ENCODE measurements around the gene SYNDIG1.
A peak's percentile ranks its signal among the peaks of the same experiment; 100 is the strongest.

SYNDIG1 gene

DNA sequence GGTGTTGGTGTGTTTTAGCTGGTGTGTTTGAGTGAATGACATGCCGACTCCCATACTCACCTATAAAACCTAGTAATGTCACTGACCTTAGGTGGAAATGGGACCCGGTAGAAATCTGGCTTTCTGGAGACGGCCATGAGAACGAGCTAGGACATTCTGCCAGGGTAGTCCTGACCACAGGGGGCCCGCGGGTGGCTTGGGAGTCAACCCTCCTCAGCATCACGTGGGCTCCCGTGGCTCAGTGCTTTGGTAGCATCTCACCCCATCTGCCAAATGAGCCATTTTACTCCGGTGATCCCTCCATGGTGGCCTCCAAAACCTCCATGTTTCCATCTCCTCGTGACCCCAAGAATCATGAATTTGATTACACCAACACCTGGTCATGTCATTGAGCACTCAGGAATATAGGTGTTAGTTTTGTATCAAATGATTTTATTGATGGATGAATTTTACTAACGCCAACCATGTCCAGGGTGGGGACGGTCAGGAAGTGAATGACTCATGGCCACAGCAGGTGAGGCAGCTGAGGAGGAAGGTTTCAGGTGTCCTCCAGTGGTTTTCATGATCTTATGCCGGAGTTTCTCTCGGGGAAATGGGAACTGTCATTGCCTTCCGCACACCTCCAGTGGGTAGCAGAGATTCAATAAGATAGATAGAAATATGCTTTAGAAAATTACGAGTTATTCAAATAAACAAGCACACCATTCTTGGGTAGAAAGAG, 195.0 kb downstream of the SYNDIG1 start:
- H3K27ac ChIP-seq (ENCODE audit: poor library complexity, severe bottlenecking) = no peak overlapping the region
- TF ChIP-seq CTCF (IDR thresholded peaks at IDR 0.05; ENCODE audit: poor library complexity, severe bottlenecking) = no peak
- no peaks in the 10 kb centered on the region for H3K9me3 ChIP-seq (ENCODE audit: severe bottlenecking)
- ATAC-seq (ENCODE audit: low read depth) = no peak; the same call in 2 of the 3 replicates
- no peaks in the 10 kb centered on the region for H3K27me3 ChIP-seq (ENCODE audit: insufficient read depth, poor library complexity, severe bottlenecking)
- no peak for DNase-seq (ENCODE audit: low spot score)
- H3K4me3 ChIP-seq (ENCODE audit: severe bottlenecking) = no peak overlapping the region
- no peaks in the 10 kb centered on the region for H3K36me3 ChIP-seq (ENCODE audit: low read depth)
- H3K4me1 ChIP-seq (ENCODE audit: insufficient read depth, poor library complexity, severe bottlenecking) = no peaks in the 10 kb centered on the region

DNA sequence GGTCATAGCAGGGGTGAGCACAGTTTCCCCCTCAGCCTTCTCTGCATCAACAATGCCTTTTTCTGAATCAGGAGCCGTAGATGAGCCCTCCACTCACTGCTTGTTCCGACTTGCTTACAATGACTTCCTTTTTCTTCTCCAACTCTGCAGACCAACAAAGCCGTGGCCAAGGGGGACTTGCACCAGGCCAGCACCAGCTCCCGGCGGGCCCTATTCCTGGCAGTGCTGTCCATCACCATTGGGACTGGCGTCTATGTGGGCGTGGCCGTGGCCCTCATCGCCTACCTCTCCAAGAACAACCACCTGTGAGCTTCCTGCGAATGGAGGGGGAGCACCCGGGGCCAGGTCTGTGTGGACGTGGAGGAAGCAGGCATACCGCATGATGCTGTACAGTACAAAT, 195.8 kb downstream of the SYNDIG1 start:
- Histone ChIP-seq H3K4me1 (ENCODE audit: insufficient read depth, poor library complexity, severe bottlenecking) (no peaks in the 10 kb centered on the region), H3K27ac (ENCODE audit: poor library complexity, severe bottlenecking) (no peak overlapping the region), H3K27me3 (ENCODE audit: insufficient read depth, poor library complexity, severe bottlenecking) (no peaks in the 10 kb centered on the region), H3K4me3 (ENCODE audit: severe bottlenecking) (no peak overlapping the region), H3K36me3 (ENCODE audit: low read depth) (no peaks in the 10 kb centered on the region), H3K9me3 (ENCODE audit: severe bottlenecking) (no peaks in the 10 kb centered on the region)
- DNase-seq (ENCODE audit: low spot score) (peak; percentile 57), ATAC-seq (ENCODE audit: low read depth) (no peak)
- TF ChIP-seq CTCF (IDR thresholded peaks at IDR 0.05; ENCODE audit: poor library complexity, severe bottlenecking) = no peak

DNA sequence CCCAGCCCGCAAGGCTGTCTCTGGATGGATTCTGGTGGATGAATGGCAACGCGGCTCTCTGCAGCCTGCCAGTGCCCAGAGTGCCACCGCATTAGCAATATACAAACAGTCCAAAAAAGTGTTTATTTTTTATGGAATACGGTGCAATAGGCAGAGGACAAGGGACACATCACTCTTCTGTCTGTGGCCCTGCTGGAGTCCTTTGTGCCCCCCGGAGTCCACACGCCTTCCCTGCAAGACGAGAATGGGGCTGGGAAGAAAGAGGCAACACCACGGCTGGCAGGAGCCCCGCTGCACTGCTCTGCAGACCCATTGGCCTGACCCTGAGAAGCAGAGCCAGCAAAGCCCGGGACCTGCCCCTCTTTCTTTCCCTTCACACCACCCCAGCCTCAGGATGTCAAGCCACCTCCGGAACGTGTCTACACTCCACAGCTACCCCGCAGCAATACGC, 196.3 kb downstream of the SYNDIG1 start:
- Histone ChIP-seq H3K27ac (ENCODE audit: poor library complexity, severe bottlenecking) (no peak overlapping the region), H3K36me3 (ENCODE audit: low read depth) (no peaks in the 10 kb centered on the region), H3K4me3 (ENCODE audit: severe bottlenecking) (no peak overlapping the region), H3K4me1 (ENCODE audit: insufficient read depth, poor library complexity, severe bottlenecking) (no peaks in the 10 kb centered on the region), H3K27me3 (ENCODE audit: insufficient read depth, poor library complexity, severe bottlenecking) (no peaks in the 10 kb centered on the region), H3K9me3 (ENCODE audit: severe bottlenecking) (no peaks in the 10 kb centered on the region)
- no peak for TF ChIP-seq CTCF (IDR thresholded peaks at IDR 0.05; ENCODE audit: poor library complexity, severe bottlenecking)
- DNase-seq (ENCODE audit: low spot score) (peak; percentile 31), ATAC-seq (ENCODE audit: low read depth) (no peak)

DNA sequence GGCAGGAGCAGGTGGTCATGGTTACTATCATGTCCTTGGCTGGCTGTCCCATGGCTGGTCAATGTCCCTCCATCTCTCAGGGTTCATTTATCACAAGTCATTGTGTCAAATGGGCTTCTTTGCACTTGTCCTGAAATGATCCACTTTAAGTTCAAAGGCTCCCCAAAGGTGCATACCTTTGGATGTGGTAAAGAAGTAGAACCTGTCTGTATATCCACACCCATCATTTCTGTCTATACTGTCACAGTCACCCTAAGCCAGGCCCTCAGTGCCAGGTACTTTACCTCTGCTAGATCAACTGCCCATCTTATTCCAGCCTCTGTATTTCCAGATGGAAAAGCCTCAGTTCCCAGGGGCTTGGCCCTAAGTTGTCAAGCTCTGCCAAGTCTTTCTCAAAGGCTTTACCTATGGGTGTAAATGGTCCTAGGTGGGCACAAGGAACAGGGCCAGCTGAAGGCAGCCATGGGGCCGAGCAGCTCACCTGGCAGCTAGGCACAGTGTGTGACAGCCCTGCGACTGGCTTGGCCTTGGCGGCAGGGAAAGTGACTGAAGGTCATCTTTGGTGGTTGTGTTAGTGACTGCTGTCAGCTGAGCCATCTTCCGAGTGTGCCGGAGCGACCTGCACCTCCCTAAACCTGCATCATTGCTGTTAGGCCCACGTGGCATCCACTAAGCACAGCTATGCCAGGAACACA, 198.4 kb downstream of the SYNDIG1 start:
- Histone ChIP-seq H3K27me3 (ENCODE audit: insufficient read depth, poor library complexity, severe bottlenecking) (no peaks in the 10 kb centered on the region), H3K36me3 (ENCODE audit: low read depth) (no peaks in the 10 kb centered on the region), H3K4me1 (ENCODE audit: insufficient read depth, poor library complexity, severe bottlenecking) (peaks cover 4% of the 10 kb centered on the region), H3K27ac (ENCODE audit: poor library complexity, severe bottlenecking) (no peak overlapping the region), H3K4me3 (ENCODE audit: severe bottlenecking) (no peak overlapping the region), H3K9me3 (ENCODE audit: severe bottlenecking) (no peaks in the 10 kb centered on the region)
- DNase-seq (ENCODE audit: low spot score) (peak; percentile 19), ATAC-seq (ENCODE audit: low read depth) (no peak)
- no peak for TF ChIP-seq CTCF (IDR thresholded peaks at IDR 0.05; ENCODE audit: poor library complexity, severe bottlenecking)

- Histone ChIP-seq H3K36me3 (ENCODE audit: low read depth) (no peaks in the 10 kb centered on the region), H3K4me3 (ENCODE audit: severe bottlenecking) (no peak overlapping the region), H3K4me1 (ENCODE audit: insufficient read depth, poor library complexity, severe bottlenecking) (peaks cover 8% of the 10 kb centered on the region), H3K9me3 (ENCODE audit: severe bottlenecking) (no peaks in the 10 kb centered on the region), H3K27me3 (ENCODE audit: insufficient read depth, poor library complexity, severe bottlenecking) (no peaks in the 10 kb centered on the region), H3K27ac (ENCODE audit: poor library complexity, severe bottlenecking) (no peak overlapping the region)
- DNase-seq (ENCODE audit: low spot score) (peak; percentile 23), ATAC-seq (ENCODE audit: low read depth) (no peak)
- TF ChIP-seq CTCF (IDR thresholded peaks at IDR 0.05; ENCODE audit: poor library complexity, severe bottlenecking) = no peak
Observed at GRCh38 chr20:24668384-24668702, 198.9 kb downstream of the SYNDIG1 start.

Measured in RWPE2 (cell line).